Measurements from ENCODE around the gene CPVL.

CPVL gene

DNA sequence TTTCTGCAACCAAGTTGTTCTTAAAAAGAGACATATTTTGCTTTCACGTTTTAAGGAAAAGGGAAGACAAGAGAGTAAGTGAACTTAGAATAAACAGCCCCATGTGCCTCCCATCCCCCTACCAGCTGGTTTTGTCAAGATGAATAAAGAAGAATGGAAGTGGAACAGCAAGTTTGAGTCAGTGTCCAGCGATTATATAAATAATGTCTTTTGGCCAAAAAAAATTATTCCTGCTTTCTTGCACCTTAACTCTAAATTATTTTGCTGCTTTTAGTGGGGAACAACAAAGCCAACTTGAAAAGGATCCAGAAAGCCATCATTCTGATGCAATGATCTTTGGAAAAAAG, 105.8 kb downstream of the CPVL start:
- DNase-seq = no peak

DNA sequence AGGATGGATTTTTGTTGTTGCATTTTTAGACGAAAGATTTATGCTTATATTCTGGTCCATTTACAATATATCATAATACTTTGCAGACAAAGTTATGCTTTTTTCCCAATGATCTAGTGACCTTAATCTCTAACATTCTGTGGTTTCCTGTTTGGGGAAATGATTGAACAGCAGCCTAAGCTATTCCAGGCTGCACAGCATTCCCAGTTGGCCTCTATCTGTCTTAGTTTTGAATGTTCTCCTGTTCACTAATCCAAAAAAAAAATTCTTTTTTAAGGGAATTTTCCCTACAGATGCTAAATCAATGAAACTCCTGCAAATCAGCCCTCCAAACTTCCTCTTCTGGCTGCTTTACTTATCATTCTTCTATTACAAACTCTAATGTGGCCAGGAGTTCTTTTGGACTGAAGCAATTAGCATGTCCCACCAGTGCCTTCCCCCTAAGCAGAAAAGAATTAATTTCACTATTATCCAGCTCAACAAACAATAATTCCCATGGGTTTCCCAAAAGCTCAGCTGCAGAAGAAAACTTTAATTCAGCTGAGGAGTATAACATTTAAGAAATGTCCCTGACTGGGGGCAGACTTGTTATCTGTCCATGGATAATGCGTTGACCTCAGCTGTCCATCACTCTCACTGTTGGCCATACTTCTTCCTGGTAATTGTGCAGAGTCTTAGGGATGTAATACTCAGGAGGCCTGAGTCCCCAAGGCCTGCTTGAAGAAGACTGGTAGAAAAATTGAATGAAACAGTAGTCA, 106.3 kb downstream of the CPVL start:
- DNase-seq = no peak

DNA sequence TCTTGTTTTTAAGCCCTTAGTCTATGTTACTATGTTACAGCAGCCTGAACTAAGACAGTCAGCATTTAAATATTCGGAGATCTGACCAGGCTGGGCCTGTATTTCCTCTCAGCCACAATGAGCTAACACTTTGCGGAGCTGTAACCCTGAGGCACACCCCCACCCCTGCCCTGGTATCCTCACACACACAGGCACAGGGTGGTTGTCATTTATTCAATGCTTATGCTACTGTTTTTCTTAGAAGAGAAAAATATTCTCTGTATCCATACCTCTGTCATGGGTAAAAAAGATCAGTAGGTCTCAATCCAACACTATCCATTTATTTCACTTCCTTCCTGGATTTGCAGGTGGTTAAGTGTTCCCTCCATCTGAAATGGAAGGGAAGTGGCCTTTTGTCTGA, 107.9 kb downstream of the CPVL start:
- no peak for DNase-seq

DNA sequence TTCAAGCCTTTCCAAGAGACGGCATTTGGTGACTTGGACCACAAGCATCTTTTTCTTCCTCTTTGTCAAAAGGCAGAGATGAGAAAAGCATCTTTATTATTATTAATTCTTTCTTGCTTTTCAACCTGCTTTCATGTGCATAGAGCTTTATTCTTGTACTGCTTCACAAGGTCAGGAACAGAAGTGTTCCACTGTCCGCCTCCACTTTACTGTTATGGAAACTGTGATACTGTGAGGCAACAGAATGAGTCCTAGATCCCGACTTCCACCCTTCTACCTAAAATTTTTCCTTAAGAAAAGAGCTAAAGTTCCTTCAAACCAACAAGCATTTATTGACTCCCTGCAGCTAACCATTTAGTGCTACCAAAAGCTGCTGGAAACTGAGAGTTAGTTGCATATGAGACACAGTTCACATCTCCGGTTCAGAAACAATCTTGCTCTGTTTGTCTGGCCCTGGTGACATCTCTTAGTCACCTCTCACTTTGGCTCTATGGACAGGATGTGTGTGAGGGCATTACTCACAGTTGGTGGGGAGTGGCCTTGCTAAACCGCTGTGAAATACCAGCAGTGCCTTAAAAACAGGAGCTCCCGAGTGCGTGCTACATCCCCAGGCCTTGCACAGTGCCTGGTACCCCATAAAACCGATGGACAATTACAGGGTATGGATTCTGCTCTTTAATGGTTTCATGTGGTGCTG, 111.1 kb downstream of the CPVL start:
- DNase-seq = no peak

DNA sequence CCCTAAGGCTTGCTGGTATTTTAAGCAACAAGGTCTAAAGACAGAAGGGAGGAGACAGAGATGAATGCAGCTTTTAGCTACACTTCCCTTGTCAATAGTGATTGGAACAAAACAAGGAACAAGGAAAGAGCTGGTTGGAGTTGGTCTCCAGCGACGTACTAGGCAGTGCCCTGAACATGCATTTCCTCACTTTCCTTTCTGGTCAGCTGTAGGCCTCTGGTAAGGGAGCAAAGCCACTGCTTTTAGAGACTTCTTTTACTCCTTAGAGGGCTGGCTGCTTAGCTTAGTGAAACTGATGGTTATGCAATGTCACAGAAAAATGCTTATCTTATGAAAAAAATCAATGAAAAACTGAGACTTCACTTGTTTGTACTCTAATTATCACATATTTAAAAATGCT, 112.8 kb downstream of the CPVL start:
- no peak for DNase-seq

DNA sequence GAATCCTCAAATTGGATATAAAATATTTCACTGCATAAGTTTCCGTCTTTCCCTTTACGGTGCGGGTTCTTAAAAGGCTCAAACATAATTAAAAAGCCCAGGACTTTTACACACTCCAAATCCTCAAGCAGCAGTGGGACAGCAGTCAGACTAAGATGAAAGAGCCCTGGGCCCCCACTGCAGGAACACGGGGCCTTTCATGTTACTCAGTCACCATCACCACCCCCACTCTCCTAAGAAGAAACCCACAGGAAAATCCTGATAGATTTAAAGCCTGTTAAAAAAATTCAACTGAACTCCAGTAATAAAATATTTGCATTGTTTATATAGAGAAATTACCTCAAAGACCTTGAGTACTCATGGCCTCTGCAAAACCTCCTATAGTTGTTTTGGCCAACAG, 114.2 kb downstream of the CPVL start:
- no peak for DNase-seq

DNA sequence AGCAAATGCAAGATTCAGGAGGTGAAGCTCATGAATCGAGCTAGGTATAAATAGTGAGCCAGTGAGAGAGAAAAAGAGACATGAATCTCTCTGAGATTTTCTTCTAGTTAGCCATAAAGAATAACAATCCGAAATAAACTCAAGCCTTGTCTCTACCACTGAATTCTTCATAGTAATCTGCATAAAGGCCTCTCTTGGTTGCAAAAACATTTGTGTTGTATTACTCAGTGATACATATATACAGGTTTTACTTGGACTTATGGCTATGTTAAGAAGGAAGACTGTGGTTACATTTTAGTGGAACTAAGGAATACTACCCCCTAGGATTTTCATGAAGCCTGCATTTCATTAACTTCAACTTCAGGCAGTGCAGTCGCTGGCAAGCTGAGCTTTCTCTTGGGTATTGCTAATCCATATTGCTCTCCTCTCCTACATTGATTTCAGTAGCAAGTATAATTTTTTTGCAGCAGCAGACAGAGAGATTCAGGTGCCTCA, 115.5 kb downstream of the CPVL start:
- DNase-seq = no peak

DNA sequence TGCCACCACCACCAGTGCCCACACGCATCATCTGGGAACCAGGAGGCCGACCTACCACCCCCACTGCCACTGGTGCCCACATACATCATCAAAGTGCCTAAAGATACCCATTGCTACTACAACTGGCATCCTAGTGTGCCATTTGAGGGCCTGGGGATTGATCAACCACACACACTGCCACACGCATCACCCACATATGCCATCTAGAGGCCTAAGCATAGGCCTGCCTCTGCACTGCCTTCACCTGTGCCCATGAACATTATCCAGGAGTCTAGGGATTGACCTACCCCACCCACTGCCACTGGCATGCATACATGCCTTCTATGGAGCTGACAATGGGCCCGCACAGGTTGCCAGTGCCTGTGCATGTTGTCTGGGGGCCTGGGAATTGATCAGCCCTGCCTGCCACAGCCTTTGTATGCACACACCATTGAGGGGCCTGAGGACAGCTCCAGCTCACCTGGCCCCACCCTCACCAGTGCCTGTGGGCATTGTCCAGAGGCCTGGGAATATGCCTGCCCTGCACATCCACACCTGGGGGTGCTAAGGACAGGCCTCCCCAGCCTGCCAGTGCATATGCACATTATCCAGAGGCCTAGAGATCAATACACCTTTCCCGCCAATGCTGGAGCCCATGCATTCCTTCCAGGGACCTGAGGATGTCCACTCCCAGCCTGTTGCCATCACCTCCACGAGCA, 123.9 kb downstream of the CPVL start:
- no peak for DNase-seq

DNA sequence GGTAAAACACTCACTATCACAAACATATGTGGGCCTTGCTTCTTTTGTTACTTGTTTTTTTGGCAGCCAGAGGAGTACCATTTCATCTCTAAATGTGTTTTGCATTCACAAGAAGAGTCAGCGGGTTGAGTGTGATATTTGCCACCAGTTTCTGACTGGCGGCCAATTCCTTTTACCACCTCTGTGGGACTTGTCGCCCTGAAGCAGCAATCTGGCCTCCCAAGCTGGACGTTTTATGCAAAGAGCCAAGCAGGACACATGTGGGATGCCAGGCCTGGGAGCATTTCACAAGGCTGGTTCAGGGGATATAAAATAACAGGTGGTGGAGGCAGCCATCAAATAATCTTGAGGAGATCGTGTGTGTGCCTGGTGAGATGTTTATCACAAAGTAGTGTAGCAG, 126.4 kb downstream of the CPVL start:
- no peak for DNase-seq

DNA sequence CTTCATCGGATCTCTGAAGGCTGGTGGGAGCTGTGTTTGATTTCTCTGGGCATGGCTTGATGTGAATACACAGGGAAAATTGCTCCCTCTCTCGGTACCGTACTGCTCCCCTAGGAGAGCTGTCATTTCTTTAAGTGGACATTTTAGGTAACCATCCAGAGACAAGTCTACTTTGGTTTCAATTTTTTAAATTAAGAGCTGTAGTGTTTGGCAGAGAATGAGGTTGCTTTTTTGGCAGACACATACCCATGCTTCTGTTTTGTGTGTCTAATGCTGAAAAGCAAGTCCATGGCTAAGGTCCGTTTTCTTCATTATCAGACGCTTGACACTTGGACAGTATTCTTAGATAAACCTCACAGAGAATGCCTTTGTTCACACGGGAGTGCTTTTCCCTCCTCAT, 127.0 kb downstream of the CPVL start:
- no peak for DNase-seq

DNA sequence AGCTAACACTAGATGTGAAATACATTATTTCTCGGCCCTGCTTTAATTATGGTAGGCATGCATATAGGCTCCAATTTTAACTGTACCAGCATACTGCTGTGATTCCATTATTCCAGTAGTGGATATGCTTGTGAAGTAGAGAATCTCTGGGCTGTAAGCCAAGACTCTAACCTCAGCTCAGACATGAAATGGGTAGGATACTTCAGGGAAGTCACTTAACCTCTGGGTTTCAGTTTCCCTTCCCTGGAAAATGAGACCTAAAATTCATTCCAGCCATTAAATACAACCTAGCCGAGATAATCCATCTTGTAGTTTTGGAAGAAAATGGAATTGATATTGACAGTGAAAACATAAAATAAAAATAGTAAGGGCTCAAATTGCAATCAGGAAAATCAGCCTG, 128.6 kb downstream of the CPVL start:
- no peak for DNase-seq

DNA sequence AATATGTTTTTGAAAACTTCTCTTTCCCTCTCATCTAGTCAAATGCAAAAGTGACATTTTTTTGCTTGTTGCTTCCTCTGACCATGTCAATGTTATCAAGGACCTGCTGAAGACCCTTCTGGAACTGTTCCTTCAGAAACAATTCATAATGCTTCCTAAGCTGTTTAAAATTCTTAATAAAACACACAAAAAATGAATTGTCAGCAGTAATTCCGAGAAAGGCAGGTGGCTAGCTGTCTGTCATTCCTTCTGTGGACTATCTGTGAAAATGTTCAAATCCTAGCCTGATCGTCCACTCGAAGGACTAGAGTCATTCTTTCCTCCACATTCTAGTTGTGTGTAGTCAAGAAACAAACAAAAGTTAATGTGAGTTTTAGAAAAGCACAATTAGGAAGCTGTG, 131.6 kb downstream of the CPVL start:
- DNase-seq = no peak

DNA sequence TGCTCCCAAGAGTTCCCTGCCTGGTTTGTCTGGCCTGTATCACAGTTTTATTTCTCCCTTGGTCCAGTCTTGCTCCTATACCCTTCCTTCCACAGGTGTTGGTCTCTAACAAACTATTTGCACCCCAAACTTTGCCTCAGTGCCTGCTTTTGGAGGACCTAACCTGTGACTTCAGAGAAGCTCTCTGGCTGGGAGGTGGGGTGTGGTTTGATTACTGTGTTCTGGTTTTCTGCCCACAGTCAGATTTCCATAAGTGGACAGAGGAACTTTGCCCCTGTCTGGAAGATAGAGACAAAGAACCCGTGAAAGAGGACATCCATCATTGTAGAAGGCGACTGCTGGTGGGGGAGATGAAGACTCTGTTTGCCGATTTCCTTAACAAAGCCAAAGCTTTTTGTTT, 132.4 kb downstream of the CPVL start:
- no peak for DNase-seq

DNA sequence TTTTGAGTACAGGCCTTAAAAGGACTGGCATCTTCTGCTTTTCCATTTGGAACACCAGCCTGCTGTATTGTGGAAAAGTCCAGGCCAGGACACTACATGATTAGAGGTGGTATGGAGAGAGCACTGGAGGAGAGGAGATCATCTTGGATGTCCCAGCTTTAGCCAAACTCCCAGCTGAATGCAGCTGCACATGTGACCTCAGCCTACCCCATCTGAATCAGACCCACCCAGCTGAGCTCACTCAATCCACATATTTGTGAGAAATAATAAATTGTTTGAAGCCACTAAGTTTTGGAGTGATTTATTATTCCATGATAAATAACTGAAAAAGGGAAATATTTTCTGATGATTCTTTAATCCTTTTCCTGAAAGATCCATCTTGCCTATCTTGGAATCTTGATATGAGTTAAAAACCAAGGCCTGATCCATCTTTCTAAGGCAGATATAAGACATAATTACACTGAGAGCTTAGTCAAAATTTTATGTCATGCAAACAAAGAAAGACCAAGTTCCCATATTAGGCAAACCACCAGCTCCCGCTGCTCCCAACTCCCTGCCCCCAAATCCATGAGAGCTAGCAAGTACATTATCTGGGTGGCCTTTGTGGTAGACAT, 133.1 kb downstream of the CPVL start:
- no peak for DNase-seq

DNA sequence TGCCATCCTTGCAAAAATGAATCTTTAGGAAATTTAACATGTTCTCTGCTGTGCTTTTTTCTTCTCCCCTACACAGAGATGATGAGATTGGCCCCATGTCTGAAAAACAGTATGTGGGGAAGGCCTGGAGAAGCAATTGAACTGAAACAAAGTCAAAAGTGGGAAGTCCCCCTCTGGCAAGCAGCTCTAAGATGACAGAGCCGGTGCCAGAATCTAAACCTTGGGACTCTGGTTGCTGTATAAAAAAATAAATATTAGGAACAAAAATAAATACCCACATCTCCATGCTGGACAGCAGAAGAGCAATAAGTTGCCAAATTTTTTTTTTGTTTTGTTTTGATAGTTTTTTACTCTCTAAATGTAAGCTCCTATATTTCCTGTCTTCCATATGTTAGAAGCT, 136.4 kb downstream of the CPVL start:
- DNase-seq = no peak

DNA sequence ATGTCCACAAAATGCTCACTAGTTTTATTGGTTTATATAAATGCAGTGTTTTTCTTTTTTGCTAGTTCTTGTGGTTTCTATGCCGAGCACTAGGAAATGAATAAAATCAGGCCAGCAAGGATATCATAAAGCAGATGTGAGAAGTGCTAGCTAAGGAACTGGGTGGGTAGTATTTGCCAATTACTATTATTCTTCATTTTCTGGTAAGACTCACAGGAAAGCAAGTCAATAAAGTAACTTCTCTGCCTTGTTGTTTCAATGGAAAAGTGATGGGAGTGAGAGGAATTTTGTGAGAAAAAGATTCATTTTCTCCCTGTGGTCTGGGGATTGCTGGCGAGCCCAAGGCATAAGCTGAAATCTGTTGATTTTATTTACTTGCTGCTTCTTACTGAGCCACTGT, 137.7 kb downstream of the CPVL start:
- DNase-seq = no peak

DNA sequence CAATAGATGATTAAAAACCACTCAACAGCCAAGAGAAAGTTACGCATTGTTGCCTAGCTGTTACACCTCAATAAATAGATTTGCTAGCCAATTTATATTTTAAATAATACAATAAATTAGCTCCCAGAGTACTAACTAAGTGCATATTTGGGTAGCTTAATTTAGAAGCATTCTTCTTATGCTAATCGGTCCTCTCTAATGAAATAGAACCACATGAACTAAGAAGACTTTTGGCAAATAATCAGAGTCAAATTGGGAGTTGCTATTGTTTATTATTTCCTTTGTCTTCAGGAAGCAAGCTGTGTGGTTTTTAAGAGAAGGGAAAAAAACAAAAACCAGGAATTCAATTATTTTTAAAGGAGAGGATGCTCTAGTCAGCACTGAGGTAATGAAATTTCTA, 139.2 kb downstream of the CPVL start:
- DNase-seq = no peak

DNA sequence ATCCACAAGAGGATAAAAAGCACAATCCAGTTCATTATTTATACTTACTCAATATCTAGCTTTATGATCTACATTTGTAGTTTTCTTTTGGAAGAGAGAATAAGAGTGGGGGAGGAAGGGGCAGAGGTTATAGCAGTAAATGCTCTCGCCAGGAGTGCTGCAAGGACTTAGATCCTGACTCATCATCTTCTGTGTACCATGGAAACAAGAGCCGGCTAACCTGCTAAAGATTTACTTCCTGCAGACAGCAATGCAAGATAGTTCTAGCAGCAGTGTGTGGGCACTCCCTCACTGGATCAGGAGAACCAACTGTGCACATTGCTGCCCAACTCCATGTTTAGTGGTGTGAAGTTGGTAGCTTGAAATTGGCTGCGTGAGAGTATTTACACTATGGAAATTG, 140.5 kb downstream of the CPVL start:
- no peak for DNase-seq

DNA sequence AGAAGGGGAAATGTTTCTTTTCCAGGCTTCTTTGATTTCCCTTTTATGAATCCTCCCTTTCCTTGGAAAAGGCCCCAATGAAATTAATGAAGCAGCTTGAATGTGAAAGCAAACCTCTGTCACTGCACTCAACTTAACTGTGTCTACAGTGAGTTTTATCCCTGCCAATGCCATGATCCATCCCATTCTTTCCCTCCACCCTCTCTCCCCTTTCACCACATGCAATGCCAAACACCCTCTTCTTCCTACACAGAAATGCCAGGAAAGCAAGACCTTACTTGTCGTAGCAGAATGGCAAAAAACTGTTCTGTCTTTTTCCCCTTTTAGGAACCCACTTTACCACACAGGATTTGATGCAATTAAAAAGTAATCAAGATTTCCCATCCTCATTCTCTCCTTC, 140.9 kb downstream of the CPVL start:
- no peak for DNase-seq

DNA sequence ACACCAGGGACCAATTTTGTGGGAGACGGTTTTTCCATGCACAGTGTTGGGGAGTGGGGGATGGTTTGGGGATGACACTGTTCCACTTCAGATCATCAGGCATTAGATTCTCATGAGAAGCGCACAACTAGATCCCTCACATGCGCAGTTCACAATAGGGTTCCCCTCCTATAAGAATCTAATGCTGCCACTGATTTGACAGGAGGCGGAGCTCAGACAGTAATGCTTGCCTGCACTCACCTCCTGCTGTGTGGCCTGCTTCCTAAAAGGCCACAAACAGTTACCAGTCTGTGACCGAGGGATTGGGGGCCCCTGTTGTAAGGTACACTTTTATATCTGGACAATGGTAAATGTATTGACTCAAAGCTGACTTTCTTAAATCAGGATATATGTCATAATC, 142.6 kb downstream of the CPVL start:
- DNase-seq = no peak

DNA sequence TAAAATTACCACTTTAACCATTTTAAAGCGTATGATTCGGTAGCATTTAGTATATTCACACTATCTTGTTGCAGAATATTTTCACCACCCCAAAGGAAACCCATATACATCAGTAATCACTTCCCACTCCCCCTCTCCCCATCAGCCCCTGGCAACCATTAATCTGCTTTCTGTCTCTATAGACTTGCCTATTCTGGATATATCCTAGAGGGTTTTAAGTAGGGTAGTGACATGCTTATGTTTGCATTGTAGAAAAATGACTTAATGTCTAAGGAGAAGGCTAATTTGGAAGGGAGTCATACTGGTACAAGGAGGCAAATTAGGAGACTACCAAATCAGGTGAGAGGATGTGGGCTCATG, 145.6 kb downstream of the CPVL start:
- DNase-seq = no peak

DNA sequence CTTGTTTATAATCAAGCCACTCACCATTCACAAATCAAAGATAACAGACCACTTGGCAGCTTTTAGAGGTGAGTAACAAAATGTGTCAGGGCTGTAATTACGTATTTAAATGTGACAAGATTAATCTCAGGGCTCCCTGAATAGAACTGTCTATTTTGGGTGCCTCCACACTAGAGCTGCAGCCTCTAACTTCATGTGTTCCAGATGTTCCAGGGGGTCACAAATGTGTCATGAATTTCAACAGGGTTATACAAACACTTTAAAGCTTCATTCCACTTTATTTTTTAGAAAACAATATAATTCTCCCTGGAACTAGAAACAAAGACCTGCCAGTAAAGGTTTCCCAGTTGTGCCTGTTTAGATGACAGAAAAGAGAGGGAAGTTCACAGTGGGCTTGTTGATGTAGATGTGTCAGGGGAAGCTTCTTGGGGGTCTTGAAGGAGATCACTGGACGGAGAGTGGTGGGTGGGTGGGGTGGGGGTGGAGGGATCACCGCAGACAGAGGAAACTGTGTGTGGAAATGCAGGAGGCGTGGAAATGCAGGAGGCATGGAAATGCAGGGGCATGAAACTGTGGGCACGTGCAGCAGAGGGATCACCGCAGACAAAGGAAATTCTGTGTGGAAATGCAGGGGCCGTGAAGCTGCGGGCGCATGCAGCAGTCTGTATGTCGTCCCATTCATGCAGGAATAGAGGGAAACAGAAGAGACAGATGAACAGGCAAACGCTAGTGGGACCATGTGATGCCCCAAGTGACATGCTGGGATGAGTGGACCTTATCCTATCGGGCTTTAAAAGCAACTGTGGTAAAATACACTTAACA, 146.2 kb downstream of the CPVL start:
- no peak for DNase-seq

DNA sequence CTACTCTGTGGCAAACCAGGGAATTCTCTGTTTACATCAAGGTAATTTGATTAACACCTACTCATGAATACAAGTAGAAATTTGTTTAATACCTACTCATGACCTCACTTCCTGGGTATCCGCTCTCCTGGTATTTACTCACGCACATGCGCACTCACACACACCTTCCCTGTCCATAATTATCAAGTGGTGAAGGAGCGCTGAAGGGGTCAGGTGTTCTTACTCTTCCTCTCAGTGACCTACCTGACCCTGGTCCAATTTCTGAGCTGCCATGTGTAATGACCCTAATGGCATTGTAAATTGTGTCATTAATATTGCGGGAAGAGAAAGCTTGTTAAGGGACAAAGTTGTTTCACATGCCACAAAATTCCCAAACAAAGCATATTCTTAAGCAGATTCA, 146.9 kb downstream of the CPVL start:
- no peak for DNase-seq
